Measurements from ENCODE around the gene RAD54L2. TPM values are rescaled to one million over a fixed set of nuclear protein-coding genes. Genes with fewer than 3 reads are reported as not detected.

The RAD54L2 gene
- total and polyA plus RNA-seq, 2 of the 8 experiments (the other 6 are each of a cell fraction or from before 2014, with no cell fraction given) = 8.2 to 35.2 TPM

DNA sequence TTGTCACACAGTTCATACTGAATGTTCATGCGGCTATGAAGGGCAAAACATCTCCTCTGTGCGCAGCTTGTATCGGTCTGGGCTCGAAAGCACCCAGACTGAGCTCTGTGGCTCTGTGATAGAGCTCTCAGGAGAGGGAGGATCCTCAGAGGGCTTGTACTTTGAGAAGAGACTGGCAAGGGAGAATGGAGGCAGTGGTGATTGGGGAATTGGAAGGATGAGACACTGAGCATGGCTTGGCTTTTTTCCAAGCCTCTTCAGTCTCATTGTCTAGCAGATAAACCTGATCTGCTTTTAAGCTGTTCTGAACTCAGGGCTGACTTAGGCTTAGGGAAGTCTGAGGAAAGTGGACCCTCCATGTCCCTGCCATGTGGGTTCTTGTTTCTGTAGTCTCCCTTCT, 43.0 kb downstream of the RAD54L2 start (continued):
- TF ChIP-seq, protein P1, sequence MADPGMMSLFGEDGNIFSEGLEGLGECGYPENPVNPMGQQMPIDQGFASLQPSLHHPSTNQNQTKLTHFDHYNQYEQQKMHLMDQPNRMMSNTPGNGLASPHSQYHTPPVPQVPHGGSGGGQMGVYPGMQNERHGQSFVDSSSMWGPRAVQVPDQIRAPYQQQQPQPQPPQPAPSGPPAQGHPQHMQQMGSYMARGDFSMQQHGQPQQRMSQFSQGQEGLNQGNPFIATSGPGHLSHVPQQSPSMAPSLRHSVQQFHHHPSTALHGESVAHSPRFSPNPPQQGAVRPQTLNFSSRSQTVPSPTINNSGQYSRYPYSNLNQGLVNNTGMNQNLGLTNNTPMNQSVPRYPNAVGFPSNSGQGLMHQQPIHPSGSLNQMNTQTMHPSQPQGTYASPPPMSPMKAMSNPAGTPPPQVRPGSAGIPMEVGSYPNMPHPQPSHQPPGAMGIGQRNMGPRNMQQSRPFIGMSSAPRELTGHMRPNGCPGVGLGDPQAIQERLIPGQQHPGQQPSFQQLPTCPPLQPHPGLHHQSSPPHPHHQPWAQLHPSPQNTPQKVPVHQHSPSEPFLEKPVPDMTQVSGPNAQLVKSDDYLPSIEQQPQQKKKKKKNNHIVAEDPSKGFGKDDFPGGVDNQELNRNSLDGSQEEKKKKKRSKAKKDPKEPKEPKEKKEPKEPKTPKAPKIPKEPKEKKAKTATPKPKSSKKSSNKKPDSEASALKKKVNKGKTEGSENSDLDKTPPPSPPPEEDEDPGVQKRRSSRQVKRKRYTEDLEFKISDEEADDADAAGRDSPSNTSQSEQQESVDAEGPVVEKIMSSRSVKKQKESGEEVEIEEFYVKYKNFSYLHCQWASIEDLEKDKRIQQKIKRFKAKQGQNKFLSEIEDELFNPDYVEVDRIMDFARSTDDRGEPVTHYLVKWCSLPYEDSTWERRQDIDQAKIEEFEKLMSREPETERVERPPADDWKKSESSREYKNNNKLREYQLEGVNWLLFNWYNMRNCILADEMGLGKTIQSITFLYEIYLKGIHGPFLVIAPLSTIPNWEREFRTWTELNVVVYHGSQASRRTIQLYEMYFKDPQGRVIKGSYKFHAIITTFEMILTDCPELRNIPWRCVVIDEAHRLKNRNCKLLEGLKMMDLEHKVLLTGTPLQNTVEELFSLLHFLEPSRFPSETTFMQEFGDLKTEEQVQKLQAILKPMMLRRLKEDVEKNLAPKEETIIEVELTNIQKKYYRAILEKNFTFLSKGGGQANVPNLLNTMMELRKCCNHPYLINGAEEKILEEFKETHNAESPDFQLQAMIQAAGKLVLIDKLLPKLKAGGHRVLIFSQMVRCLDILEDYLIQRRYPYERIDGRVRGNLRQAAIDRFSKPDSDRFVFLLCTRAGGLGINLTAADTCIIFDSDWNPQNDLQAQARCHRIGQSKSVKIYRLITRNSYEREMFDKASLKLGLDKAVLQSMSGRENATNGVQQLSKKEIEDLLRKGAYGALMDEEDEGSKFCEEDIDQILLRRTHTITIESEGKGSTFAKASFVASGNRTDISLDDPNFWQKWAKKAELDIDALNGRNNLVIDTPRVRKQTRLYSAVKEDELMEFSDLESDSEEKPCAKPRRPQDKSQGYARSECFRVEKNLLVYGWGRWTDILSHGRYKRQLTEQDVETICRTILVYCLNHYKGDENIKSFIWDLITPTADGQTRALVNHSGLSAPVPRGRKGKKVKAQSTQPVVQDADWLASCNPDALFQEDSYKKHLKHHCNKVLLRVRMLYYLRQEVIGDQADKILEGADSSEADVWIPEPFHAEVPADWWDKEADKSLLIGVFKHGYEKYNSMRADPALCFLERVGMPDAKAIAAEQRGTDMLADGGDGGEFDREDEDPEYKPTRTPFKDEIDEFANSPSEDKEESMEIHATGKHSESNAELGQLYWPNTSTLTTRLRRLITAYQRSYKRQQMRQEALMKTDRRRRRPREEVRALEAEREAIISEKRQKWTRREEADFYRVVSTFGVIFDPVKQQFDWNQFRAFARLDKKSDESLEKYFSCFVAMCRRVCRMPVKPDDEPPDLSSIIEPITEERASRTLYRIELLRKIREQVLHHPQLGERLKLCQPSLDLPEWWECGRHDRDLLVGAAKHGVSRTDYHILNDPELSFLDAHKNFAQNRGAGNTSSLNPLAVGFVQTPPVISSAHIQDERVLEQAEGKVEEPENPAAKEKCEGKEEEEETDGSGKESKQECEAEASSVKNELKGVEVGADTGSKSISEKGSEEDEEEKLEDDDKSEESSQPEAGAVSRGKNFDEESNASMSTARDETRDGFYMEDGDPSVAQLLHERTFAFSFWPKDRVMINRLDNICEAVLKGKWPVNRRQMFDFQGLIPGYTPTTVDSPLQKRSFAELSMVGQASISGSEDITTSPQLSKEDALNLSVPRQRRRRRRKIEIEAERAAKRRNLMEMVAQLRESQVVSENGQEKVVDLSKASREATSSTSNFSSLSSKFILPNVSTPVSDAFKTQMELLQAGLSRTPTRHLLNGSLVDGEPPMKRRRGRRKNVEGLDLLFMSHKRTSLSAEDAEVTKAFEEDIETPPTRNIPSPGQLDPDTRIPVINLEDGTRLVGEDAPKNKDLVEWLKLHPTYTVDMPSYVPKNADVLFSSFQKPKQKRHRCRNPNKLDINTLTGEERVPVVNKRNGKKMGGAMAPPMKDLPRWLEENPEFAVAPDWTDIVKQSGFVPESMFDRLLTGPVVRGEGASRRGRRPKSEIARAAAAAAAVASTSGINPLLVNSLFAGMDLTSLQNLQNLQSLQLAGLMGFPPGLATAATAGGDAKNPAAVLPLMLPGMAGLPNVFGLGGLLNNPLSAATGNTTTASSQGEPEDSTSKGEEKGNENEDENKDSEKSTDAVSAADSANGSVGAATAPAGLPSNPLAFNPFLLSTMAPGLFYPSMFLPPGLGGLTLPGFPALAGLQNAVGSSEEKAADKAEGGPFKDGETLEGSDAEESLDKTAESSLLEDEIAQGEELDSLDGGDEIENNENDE (IDR thresholded peaks at IDR 0.05; ENCODE audit: insufficient replicate concordance, low read length) = no peak
- TF ChIP-seq, protein P2, sequence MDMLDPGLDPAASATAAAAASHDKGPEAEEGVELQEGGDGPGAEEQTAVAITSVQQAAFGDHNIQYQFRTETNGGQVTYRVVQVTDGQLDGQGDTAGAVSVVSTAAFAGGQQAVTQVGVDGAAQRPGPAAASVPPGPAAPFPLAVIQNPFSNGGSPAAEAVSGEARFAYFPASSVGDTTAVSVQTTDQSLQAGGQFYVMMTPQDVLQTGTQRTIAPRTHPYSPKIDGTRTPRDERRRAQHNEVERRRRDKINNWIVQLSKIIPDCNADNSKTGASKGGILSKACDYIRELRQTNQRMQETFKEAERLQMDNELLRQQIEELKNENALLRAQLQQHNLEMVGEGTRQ (IDR thresholded peaks at IDR 0.05; ENCODE audit: low read length) = no peak
- TF ChIP-seq GTF2F1 (IDR thresholded peaks at IDR 0.05; ENCODE audit: borderline replicate concordance, low read depth, low read length) (no peak), GABPA (IDR thresholded peaks at IDR 0.05; ENCODE audit: borderline replicate concordance, insufficient read depth, low read length) (no peak), CHD2 (IDR thresholded peaks at IDR 0.05; ENCODE audit: low read length) (no peak), CEBPB (IDR thresholded peaks at IDR 0.05; ENCODE audit: low read depth, low read length) (no peak), EP300 (IDR thresholded peaks at IDR 0.05; ENCODE audit: borderline replicate concordance in 1 of 2, low read depth in 2 of 2, low read length in 2 of 2) (no peak), SUZ12 (IDR thresholded peaks at IDR 0.05; ENCODE audit: low read length) (no peak)
- TF ChIP-seq, protein P3, sequence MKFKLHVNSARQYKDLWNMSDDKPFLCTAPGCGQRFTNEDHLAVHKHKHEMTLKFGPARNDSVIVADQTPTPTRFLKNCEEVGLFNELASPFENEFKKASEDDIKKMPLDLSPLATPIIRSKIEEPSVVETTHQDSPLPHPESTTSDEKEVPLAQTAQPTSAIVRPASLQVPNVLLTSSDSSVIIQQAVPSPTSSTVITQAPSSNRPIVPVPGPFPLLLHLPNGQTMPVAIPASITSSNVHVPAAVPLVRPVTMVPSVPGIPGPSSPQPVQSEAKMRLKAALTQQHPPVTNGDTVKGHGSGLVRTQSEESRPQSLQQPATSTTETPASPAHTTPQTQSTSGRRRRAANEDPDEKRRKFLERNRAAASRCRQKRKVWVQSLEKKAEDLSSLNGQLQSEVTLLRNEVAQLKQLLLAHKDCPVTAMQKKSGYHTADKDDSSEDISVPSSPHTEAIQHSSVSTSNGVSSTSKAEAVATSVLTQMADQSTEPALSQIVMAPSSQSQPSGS (IDR thresholded peaks at IDR 0.05; ENCODE audit: low read length) = no peak
